Cardiac fibroblast (primary cell): ENCODE results near the gene ACTL6B.

Experiments used
- DNase-seq, 2 donors: peaks; one replicate each; pipeline versions ENCODE4 v3.0.0 to v3.0.0-alpha.2; 2010; ENCODE audit warnings: low read depth in 2 of 2
- H3K4me3 ChIP-seq, 2 donors: replicated peaks in 1 of 2; 1 replicate in 1 of 2; 2 replicates in 1 of 2; pipeline ENCODE4 v1.5.1; 2011; ENCODE audit warnings: low read depth in 2 of 2, low read length in 2 of 2, mild to moderate bottlenecking in 2 of 2, moderate library complexity in 1 of 2
- CTCF ChIP-seq: IDR thresholded peaks from one replicate; pipeline ENCODE4 v1.5.1; 2011; ENCODE audit warnings: low read depth, mild to moderate bottlenecking, low read length, inconsistent platforms

The ACTL6B gene

DNA sequence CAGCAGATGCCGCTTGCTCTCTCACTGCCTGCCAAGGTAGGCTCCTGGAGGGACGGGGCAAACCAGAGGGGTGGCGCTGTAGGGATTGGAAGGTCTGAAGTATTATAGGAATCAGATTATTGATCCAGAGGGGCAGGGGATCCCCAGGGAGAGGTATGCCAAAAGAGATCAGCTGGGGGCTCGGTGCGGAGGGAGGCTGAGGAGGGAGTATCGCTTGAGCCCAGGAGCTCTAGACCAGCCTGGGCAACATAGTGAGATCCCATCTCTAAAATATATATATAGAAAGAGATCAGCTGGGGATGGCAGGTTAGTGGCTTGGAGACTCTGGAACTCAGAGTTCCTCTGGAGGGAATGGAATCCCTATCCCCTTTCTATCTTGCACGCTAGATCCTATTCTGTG lies 61.1 kb downstream of the ACTL6B start:
- DNase-seq, result no peak
- H3K4me3 ChIP-seq, result no peak overlapping the region
- no peak for TF ChIP-seq CTCF
